GM06990 (cell line): ENCODE data around the gene CEP57.
"Not testable (repeated sequence)": the region's sequence is repeated elsewhere in the genome, so short reads cannot be mapped to it uniquely, and the experiment has no call there.

Source experiments
- DNase-seq: peaks from one replicate; pipeline ENCODE4 v3.0.0-alpha.2; 2011; ENCODE audit not compliant: insufficient read length; ENCODE audit errors: extremely low read depth
- H3K27me3 ChIP-seq: replicated peaks from 2 replicates; pipeline ENCODE4 v1.6.0; 2011; ENCODE audit warnings: low read length; ENCODE audit not compliant: control insufficient read depth, insufficient read depth
- H3K36me3 ChIP-seq: 2 replicates; pipeline ENCODE4 v1.5.1; 2011; ENCODE audit warnings: low read length; ENCODE audit not compliant: control insufficient read depth, insufficient read depth
- H3K4me3 ChIP-seq: replicated peaks from 2 replicates; pipeline ENCODE4 v1.5.1; 2011; ENCODE audit warnings: low read depth, mild to moderate bottlenecking, control low read depth, low read length
- CTCF ChIP-seq: IDR thresholded peaks from 2 replicates; pipeline ENCODE4 v1.5.1; 2011; ENCODE audit warnings: low read length, control low read depth, mild to moderate bottlenecking, inconsistent platforms; ENCODE audit not compliant: insufficient read depth, poor library complexity, severe bottlenecking

CEP57 gene

GRCh38 chr11:95850137-95850536, 59.8 kb downstream of the CEP57 start:
- DNase-seq = no peak
- Histone ChIP-seq H3K36me3 (peaks cover 1% of the 10 kb centered on the region; the same call in 1 of the 2 replicates), H3K27me3 (no peaks in the 10 kb centered on the region), H3K4me3 (no peak overlapping the region)
- TF ChIP-seq CTCF = no peak

GRCh38 chr11:95853138-95853537, 62.8 kb downstream of the CEP57 start:
- H3K27me3 ChIP-seq = no peaks in the 10 kb centered on the region
- DNase-seq = no peak
- no peaks in the 10 kb centered on the region for H3K36me3 ChIP-seq
- no peak overlapping the region for H3K4me3 ChIP-seq
- TF ChIP-seq CTCF = no peak

- Histone ChIP-seq H3K27me3 (no peaks in the 10 kb centered on the region), H3K4me3 (no peak overlapping the region), H3K36me3 (no peaks in the 10 kb centered on the region)
- TF ChIP-seq CTCF = no peak
- DNase-seq = no peak
Measured at GRCh38 chr11:95853862-95854261, 63.6 kb downstream of the CEP57 start.

- DNase-seq, H3K27me3 ChIP-seq, H3K4me3 ChIP-seq, H3K36me3 ChIP-seq: not testable (repeated sequence)
Measured at GRCh38 chr11:95854362-95854761, 64.1 kb downstream of the CEP57 start.

- H3K36me3 ChIP-seq, DNase-seq, H3K27me3 ChIP-seq, H3K4me3 ChIP-seq: not testable (repeated sequence)
Measured at GRCh38 chr11:95860024-95860423, 69.7 kb downstream of the CEP57 start.

- TF ChIP-seq CTCF = no peak
- DNase-seq = no peak
- Histone ChIP-seq H3K36me3 (no peaks in the 10 kb centered on the region; the same call in 1 of the 2 replicates), H3K27me3 (no peaks in the 10 kb centered on the region), H3K4me3 (no peak overlapping the region)
Measured at GRCh38 chr11:95863486-95864140, 73.3 kb downstream of the CEP57 start.

- Histone ChIP-seq H3K27me3 (no peaks in the 10 kb centered on the region), H3K36me3 (no peaks in the 10 kb centered on the region; the same call in 1 of the 2 replicates), H3K4me3 (no peak overlapping the region)
- no peak for DNase-seq
- TF ChIP-seq CTCF = no peak
Measured at GRCh38 chr11:95867105-95867504, 76.8 kb downstream of the CEP57 start.

GRCh38 chr11:95870877-95871276, 80.6 kb downstream of the CEP57 start:
- DNase-seq, H3K36me3 ChIP-seq, H3K4me3 ChIP-seq, H3K27me3 ChIP-seq: not testable (repeated sequence)
